HEK293T (cell line): Measurements from ENCODE around the gene RPS2.

ENCODE experiments used
- CTBP1 ChIP-seq: fragments of 450-650 bp; IDR thresholded peaks from 2 replicates; pipeline ENCODE4 v1.6.1; 2016; ENCODE audit warnings: borderline replicate concordance
- FOXA1 ChIP-seq: fragments of 450-650 bp; IDR thresholded peaks from 2 replicates; pipeline ENCODE4 v1.6.1; 2016; ENCODE audit warnings: mild to moderate bottlenecking
- FOXM1 ChIP-seq: fragments of 450-650 bp; IDR thresholded peaks from 2 replicates; pipeline ENCODE4 v1.6.1; 2017; ENCODE audit warnings: mild to moderate bottlenecking, borderline replicate concordance
- SP1 ChIP-seq: fragments of 450-650 bp; IDR thresholded peaks from 2 replicates; pipeline ENCODE4 v1.6.1; 2017
- SUZ12 ChIP-seq: fragments of 450-650 bp; IDR thresholded peaks from 2 replicates; pipeline ENCODE4 v1.6.1; 2016; ENCODE audit warnings: mild to moderate bottlenecking

DNA sequence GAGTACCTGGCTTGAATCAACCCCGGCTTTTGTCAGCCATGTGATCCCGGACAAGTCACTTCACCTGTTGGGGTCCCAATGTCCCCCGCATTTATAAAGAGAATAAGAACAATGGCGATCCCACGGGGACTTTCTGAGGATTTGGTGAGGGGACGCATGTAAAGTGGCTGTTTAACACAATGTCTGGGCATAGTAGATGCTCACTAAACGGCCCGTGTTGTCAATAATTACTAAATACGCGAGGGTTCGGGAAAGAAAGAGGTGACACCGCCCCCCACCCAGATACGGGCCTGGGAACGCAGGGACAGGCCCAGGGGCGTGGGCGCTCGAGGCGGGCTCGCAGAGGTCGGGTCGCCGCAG is 26.9 kb upstream of the RPS2 start:
- TF ChIP-seq SUZ12 (no peak), CTBP1 (no peak), FOXM1 (no peak), SP1 (no peak), FOXA1 (no peak)
